Nephron (organoid): ENCODE results near the gene ZPR1.

Experiments
- H3K27ac Mint-ChIP-seq, 3 experiments: 2 replicates each; pipeline ENCODE4 v1.8.0; 2020; ENCODE audit warnings: mixed read lengths in 3 of 3, mild to moderate bottlenecking in 2 of 3, moderate library complexity in 1 of 3
- H3K27me3 Mint-ChIP-seq: 2 replicates; pipeline ENCODE4 v1.8.0; 2021; ENCODE audit warnings: low read depth, mild to moderate bottlenecking, moderate library complexity, mixed read lengths
- H3K36me3 Mint-ChIP-seq: 2 replicates; pipeline ENCODE4 v1.8.0; 2020; ENCODE audit warnings: low read depth, mixed read lengths
- H3K4me1 Mint-ChIP-seq: 2 replicates; pipeline ENCODE4 v1.8.0; 2020; ENCODE audit warnings: mixed read lengths
- H3K4me3 Mint-ChIP-seq, 3 experiments: 2 replicates each; pipeline ENCODE4 v1.8.0; 2020; ENCODE audit warnings: mild to moderate bottlenecking in 3 of 3, mixed read lengths in 3 of 3, moderate library complexity in 2 of 3
- H3K9me3 Mint-ChIP-seq: 2 replicates; pipeline ENCODE4 v1.8.0; 2020; ENCODE audit warnings: mixed read lengths
- CTCF ChIP-seq, 3 experiments: fragments of 200-600 bp; sonication (generic); IDR thresholded peaks; one replicate each; pipeline ENCODE4 v1.5.0; 2021; ENCODE audit warnings: antibody characterized with exemption in 3 of 3; ENCODE audit not compliant: unreplicated experiment in 3 of 3

ZPR1 gene

GRCh38 chr11:116777056-116777455 lies 10.8 kb downstream of the ZPR1 start:
- Mint-ChIP-seq H3K27me3 (no peaks in the 10 kb centered on the region), H3K36me3 (peaks cover 45% of the 10 kb centered on the region), H3K4me3 (no peak overlapping the region), H3K9me3 (no peaks in the 10 kb centered on the region), H3K4me1 (peaks cover 11% of the 10 kb centered on the region), H3K27ac (no peak overlapping the region)
- TF ChIP-seq CTCF (IDR thresholded peaks at IDR 0.05; ENCODE audit: unreplicated experiment in 3 of 3): no peak

- Mint-ChIP-seq H3K4me1 (peaks cover 16% of the 10 kb centered on the region), H3K9me3 (no peaks in the 10 kb centered on the region), H3K36me3 (peaks cover 42% of the 10 kb centered on the region), H3K27me3 (no peaks in the 10 kb centered on the region), H3K27ac (no peak overlapping the region), H3K4me3 (no peak overlapping the region)
- TF ChIP-seq CTCF (IDR thresholded peaks at IDR 0.05; ENCODE audit: unreplicated experiment in 3 of 3): no peak
Measured at GRCh38 chr11:116776522-116776984, 11.3 kb downstream of the ZPR1 start.

GRCh38 chr11:116775975-116776374 lies 11.8 kb downstream of the ZPR1 start:
- peak overlapping the region; percentile 7 to 58 (median 9) for H3K4me3 Mint-ChIP-seq
- peaks cover 39% of the 10 kb centered on the region for H3K36me3 Mint-ChIP-seq
- no peak for TF ChIP-seq CTCF (IDR thresholded peaks at IDR 0.05; ENCODE audit: unreplicated experiment in 3 of 3)
- H3K27me3 Mint-ChIP-seq: no peaks in the 10 kb centered on the region
- H3K9me3 Mint-ChIP-seq: no peaks in the 10 kb centered on the region
- peaks cover 22% of the 10 kb centered on the region for H3K4me1 Mint-ChIP-seq
- H3K27ac Mint-ChIP-seq: peak overlapping the region in 1 of 3 experiments; percentile 10

GRCh38 chr11:116774661-116775060 lies 13.2 kb downstream of the ZPR1 start:
- peak overlapping the region in 2 of 3 experiments; percentile 34 to 64 for H3K27ac Mint-ChIP-seq
- H3K4me3 Mint-ChIP-seq: peak overlapping the region; percentile 68 to 78 (median 77)
- no peaks in the 10 kb centered on the region for H3K27me3 Mint-ChIP-seq
- TF ChIP-seq CTCF (IDR thresholded peaks at IDR 0.05; ENCODE audit: unreplicated experiment in 3 of 3): no peak
- peaks cover 38% of the 10 kb centered on the region for H3K36me3 Mint-ChIP-seq
- H3K9me3 Mint-ChIP-seq: no peaks in the 10 kb centered on the region
- peaks cover 24% of the 10 kb centered on the region for H3K4me1 Mint-ChIP-seq

GRCh38 chr11:116773203-116774097 lies 14.4 kb downstream of the ZPR1 start:
- no peaks in the 10 kb centered on the region for H3K9me3 Mint-ChIP-seq
- H3K4me1 Mint-ChIP-seq: peaks cover 24% of the 10 kb centered on the region
- H3K27me3 Mint-ChIP-seq: no peaks in the 10 kb centered on the region
- peak overlapping the region; percentile 88 to 93 (median 89) for H3K4me3 Mint-ChIP-seq
- peak overlapping the region; percentile 90 to 98 (median 97) for H3K27ac Mint-ChIP-seq
- H3K36me3 Mint-ChIP-seq: peaks cover 31% of the 10 kb centered on the region
- no peak for TF ChIP-seq CTCF (IDR thresholded peaks at IDR 0.05; ENCODE audit: unreplicated experiment in 3 of 3)
